Measurements from ENCODE around the gene SIT1.

DNA sequence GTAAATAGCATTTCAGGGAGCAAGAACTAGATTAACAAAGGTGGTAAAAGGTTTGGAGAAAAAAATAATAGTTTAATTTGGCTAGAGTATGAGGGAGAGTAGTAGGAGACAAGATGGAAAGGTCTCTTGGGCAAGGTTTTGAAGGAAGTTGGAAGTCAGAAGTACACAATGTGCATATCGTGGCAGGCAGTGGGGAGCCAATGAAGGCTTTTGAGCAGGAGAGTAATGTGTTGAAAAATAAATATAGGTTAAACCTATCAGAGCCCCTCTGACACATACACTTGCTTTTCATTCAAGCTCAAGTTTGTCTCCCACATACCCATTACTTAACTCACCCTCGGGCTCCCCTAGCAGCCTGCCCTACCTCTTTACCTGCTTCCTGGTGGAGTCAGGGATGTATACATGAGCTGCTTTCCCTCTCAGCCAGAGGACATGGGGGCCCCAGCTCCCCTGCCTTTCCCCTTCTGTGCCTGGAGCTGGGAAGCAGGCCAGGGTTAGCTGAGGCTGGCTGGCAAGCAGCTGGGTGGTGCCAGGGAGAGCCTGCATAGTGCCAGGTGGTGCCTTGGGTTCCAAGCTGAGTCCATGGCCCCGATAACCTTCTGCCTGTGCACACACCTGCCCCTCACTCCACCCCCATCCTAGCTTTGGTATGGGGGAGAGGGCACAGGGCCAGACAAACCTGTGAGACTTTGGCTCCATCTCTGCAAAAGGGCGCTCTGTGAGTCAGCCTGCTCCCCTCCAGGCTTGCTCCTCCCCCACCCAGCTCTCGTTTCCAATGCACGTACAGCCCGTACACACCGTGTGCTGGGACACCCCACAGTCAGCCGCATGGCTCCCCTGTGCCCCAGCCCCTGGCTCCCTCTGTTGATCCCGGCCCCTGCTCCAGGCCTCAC, 22.6 kb upstream of the SIT1 start, which contains the start of gene CA9:
- TF ChIP-seq, protein P1, sequence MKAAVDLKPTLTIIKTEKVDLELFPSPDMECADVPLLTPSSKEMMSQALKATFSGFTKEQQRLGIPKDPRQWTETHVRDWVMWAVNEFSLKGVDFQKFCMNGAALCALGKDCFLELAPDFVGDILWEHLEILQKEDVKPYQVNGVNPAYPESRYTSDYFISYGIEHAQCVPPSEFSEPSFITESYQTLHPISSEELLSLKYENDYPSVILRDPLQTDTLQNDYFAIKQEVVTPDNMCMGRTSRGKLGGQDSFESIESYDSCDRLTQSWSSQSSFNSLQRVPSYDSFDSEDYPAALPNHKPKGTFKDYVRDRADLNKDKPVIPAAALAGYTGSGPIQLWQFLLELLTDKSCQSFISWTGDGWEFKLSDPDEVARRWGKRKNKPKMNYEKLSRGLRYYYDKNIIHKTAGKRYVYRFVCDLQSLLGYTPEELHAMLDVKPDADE (IDR thresholded peaks at IDR 0.05) = no peak
- TF ChIP-seq, protein P2, sequence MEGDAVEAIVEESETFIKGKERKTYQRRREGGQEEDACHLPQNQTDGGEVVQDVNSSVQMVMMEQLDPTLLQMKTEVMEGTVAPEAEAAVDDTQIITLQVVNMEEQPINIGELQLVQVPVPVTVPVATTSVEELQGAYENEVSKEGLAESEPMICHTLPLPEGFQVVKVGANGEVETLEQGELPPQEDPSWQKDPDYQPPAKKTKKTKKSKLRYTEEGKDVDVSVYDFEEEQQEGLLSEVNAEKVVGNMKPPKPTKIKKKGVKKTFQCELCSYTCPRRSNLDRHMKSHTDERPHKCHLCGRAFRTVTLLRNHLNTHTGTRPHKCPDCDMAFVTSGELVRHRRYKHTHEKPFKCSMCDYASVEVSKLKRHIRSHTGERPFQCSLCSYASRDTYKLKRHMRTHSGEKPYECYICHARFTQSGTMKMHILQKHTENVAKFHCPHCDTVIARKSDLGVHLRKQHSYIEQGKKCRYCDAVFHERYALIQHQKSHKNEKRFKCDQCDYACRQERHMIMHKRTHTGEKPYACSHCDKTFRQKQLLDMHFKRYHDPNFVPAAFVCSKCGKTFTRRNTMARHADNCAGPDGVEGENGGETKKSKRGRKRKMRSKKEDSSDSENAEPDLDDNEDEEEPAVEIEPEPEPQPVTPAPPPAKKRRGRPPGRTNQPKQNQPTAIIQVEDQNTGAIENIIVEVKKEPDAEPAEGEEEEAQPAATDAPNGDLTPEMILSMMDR (conservative IDR thresholded peaks at IDR 0.05; ENCODE audit: low read depth in 2 of 2) = no peak
- TF ChIP-seq POLR2AphosphoS5 (IDR thresholded peaks at IDR 0.05; ENCODE audit: low read depth) (no peak), EZH2 (IDR thresholded peaks at IDR 0.05; ENCODE audit: low read depth, unreplicated experiment) (no peak), EZH2phosphoT487 (IDR thresholded peaks at IDR 0.05; ENCODE audit: unreplicated experiment) (no peak)
- TF ChIP-seq, protein P3, sequence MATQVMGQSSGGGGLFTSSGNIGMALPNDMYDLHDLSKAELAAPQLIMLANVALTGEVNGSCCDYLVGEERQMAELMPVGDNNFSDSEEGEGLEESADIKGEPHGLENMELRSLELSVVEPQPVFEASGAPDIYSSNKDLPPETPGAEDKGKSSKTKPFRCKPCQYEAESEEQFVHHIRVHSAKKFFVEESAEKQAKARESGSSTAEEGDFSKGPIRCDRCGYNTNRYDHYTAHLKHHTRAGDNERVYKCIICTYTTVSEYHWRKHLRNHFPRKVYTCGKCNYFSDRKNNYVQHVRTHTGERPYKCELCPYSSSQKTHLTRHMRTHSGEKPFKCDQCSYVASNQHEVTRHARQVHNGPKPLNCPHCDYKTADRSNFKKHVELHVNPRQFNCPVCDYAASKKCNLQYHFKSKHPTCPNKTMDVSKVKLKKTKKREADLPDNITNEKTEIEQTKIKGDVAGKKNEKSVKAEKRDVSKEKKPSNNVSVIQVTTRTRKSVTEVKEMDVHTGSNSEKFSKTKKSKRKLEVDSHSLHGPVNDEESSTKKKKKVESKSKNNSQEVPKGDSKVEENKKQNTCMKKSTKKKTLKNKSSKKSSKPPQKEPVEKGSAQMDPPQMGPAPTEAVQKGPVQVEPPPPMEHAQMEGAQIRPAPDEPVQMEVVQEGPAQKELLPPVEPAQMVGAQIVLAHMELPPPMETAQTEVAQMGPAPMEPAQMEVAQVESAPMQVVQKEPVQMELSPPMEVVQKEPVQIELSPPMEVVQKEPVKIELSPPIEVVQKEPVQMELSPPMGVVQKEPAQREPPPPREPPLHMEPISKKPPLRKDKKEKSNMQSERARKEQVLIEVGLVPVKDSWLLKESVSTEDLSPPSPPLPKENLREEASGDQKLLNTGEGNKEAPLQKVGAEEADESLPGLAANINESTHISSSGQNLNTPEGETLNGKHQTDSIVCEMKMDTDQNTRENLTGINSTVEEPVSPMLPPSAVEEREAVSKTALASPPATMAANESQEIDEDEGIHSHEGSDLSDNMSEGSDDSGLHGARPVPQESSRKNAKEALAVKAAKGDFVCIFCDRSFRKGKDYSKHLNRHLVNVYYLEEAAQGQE (IDR thresholded peaks at IDR 0.05; ENCODE audit: unreplicated experiment) = no peak

Data from GM23338 (cell line).